Fibroblast of peridontal ligament (primary cell): Measurements from ENCODE around the gene F2RL1.
"Not testable (repeated sequence)": the region's sequence is repeated elsewhere in the genome, so short reads cannot be mapped to it uniquely, and the experiment has no call there.

Experiments
- DNase-seq: peaks from one replicate; pipeline ENCODE4 v3.0.0-alpha.2; 2010; ENCODE audit errors: extremely low read depth

F2RL1 gene, protein sequence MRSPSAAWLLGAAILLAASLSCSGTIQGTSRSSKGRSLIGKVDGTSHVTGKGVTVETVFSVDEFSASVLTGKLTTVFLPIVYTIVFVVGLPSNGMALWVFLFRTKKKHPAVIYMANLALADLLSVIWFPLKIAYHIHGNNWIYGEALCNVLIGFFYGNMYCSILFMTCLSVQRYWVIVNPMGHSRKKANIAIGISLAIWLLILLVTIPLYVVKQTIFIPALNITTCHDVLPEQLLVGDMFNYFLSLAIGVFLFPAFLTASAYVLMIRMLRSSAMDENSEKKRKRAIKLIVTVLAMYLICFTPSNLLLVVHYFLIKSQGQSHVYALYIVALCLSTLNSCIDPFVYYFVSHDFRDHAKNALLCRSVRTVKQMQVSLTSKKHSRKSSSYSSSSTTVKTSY

DNA sequence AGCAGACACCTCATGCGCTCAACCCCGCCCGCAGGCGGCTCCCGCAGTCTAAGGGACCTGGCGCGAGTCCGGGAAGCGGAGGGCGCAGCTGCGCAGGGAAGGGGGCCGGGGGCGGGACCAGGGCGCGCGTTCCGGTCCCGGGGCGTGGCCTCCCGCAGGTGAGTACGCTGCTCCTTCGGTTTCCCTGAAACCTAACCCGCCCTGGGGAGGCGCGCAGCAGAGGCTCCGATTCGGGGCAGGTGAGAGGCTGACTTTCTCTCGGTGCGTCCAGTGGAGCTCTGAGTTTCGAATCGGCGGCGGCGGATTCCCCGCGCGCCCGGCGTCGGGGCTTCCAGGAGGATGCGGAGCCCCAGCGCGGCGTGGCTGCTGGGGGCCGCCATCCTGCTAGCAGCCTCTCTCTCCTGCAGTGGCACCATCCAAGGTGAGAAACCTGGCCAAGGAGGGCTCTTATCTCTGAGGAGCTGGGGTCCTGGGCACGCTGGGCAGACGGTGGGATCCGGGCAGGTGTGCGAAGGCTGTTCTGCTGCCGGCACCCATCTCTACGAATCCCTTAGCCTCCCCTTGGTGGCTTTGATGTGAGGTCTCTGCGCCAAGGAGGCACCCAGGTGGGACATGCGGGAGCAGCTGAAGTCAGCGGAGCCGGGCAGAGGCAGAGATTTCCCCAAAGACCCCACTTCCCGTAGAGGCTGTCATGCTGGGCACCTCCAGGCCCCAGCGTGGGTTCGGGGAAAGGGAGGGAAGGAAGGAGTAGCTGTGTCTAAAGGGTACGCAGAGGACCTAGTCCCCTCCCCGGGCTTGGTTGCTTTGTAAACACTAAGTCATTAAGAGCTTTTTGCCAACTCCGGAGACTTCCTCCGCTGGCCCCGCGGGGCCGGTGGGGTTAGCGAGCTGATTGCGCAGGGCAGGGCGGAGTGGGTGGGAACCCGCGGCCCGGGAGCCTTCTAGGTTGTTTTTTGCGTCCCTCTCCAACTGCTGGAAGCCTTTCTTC, at the start of gene F2RL1:
Gene F2RL1, plus strand, starts transcription at position 187 of the 988 bp plus-strand sequence. Its CDS starts 153 bp downstream, at position 340.
- peak; percentile 41 for DNase-seq

GRCh38 chr5:76771041-76771440, 47.8 kb upstream of the F2RL1 start:
- DNase-seq: not testable (repeated sequence)

- peak; percentile 44 for DNase-seq
Observed at GRCh38 chr5:76771705-76772405, 47.0 kb upstream of the F2RL1 start.

- no peak for DNase-seq
Observed at GRCh38 chr5:76775921-76776320, 42.9 kb upstream of the F2RL1 start.

DNA sequence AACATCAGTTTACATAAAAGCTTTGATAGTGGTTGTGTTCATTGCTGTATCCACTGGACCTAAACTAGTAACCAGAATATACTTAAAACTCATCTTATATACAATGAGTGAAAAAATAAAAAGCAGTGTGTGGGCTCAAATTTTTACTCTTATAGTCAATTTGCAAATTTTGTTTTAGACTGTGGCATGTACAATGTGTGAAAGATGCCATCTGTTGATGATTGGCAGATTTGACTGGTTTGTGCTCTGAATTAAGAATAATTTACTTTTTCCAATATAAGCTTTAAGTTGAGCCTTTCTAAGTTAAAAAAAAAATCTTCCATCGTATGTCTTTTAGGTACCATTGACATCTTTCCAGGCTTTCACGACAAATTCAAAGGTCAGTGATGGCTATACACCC, 42.4 kb upstream of the F2RL1 start:
- no peak for DNase-seq

- DNase-seq: not testable (repeated sequence)
Observed at GRCh38 chr5:76780616-76781015, 38.2 kb upstream of the F2RL1 start.

- no peak for DNase-seq
Observed at GRCh38 chr5:76781775-76782174, 37.1 kb upstream of the F2RL1 start.

GRCh38 chr5:76782444-76782843, 36.4 kb upstream of the F2RL1 start:
- peak; percentile 60 for DNase-seq

- peak; percentile 99 for DNase-seq
Observed at GRCh38 chr5:76787237-76787636, 31.6 kb upstream of the F2RL1 start.

DNA sequence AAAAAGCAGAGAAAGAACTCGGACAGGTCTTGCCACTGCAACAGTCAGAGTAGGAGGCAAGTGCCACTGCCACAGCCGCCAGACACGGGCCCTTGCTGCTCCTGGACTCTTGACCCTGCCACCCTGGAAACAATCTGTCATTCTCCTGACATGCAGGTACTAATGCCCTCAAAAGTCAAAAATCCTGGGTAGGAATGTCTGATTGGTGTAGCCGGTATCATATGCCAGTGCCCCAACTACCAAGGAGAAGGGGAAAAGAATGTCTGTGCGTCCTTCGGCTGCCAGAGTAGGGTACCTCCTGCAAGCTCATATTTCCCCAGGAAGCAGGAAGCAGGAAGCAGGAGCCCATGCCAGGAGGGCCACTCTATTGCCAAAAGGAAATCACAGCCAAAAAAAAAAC, 30.5 kb upstream of the F2RL1 start:
- DNase-seq: no peak

GRCh38 chr5:76789275-76789674, 29.6 kb upstream of the F2RL1 start:
- DNase-seq: not testable (repeated sequence)

GRCh38 chr5:76789991-76790581, 28.7 kb upstream of the F2RL1 start:
- DNase-seq: no peak

DNA sequence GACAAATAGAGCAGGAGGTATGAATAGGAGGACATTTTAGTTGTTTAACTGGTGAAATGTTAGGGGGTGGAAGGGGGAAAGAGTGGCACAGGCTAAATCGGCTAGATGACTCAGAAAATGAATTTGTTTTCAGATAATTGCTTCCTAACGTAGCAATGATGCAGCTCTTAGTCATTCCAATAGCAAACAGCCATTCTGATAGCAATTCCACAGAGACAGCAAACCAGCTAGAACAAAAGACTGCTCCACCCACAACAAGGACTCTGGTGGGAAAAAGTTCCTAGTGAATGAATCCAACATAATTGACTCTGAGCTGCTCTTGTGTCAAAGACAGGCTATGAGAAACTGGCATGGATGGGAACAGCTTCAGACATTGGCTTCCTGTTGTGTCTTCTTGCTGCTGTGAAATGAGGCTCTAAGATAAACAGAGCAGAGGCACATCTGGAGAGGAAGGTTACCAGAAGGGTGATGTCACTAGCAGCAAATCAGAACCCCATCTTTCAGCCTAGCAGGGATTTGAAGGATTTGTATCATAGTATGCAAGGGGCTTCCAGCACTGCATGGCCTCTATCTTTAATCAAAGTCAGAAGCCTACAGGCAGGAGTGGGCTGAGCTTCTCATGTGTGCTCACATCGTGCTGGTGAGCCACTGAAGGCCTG, 28.1 kb upstream of the F2RL1 start:
- peak; percentile 99 for DNase-seq

GRCh38 chr5:76791461-76791860, 27.4 kb upstream of the F2RL1 start:
- peak; percentile 36 for DNase-seq

GRCh38 chr5:76794871-76795270, 24.0 kb upstream of the F2RL1 start:
- DNase-seq: peak; percentile 72

DNA sequence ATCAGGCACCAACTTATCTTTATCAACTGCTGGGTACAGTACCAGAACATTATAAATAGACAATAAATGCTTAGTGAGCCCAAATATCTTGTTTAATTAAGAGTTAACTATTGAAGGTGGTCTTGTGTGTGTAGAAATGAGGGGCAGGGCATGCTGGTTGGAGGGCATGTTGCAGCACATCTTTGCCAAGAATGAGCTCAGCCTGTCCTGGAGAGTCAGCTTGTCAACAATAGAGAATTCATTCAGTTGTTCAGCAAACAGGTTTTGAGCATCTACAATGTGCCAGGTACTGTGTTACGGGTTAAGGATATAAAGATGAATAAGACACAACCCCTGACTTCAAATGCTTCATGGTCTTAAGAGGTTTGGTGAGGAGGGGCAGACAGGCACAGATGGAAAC, 19.2 kb upstream of the F2RL1 start:
- no peak for DNase-seq

DNA sequence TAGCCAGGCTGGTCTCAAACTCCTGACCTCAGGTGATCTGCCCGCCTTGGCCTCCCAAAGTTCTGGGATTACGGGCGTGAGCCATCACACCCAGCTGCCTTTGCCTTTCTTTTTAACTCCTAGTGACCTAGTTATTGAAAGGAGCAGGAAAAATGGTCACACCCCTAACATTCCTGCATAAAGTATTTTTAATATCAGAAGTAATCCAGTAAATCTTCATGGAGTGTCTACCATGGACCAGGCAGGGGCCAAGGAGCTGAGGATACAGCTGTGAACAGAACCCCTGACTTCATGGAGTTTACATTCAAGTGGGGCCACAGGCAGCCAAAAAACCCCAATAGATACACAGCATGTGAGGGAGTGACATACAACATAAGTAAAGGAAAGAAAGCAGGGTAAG, 18.3 kb upstream of the F2RL1 start:
- DNase-seq: no peak

DNA sequence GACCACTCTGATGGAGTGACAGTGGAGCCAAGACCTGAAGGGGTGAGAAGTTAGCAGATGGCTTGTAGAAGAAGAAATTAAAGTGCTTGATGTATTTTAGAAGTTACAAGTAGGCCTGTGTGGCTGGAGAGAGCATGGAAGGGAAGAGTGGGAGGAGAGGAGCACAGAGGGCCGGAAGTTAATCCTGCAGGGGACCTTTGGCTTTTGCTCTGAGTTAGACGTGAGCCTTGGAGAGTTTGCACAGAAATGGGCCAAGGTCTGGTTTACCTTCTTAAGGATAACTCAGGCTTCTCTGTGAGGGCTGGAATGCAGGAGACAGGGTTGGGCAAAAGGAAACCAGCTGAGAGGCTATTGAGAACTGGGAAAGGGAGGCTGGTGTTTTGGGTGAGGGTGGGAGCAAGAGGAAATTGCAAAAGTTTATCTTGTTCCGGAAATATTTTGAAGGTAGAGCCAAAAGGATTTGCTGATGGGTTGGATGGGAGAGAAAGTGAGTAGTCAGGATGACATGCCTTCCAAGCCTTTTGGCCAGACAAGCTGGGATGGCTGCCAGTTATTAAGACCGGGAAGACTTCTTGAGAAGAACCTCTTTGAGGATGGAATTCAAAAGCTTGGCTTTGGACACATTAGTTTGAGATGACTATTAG, 17.5 kb upstream of the F2RL1 start:
- peak; percentile 63 for DNase-seq

DNA sequence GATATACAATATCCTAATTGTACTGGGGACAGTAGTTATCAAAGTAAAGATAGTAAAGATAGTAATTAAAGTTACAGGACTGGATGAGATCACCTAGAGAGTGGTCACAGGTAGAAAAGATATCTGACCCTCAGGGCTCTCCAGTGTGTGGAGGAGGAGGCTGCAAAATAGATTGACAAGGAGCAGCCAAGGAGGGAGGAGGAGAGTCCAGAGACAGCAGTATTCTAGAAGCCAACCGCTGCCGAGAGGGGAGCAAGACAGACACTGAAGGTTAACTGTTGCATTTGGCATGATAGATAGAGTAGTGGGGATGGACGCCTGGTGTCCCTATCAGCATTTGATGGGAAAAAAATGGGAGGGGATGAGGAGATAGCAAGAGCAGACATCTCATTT, 17.0 kb upstream of the F2RL1 start:
- DNase-seq: no peak

DNA sequence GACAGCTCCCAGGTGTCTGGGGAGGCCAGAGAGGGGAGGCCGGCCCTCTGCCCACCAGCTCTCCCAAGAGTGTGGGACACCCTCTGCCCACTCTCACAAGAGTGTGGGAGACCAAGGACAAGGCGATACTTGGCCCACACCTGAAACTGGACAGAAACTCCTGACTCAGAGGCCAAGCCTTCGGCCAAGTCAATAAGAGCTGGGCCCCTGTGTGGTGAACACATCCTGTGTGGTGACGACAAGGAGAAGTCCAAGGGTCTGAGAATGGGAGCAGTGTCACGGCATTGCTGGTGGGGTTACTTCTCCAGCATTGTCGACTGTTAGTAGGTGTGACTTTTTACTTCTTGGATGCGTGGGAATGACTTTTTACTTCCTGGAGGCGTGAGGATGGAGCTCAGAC, 14.6 kb upstream of the F2RL1 start:
- no peak for DNase-seq
